H1 (cell line): Measurements from ENCODE around the gene CSNK2A3. TPM values are rescaled to one million over a fixed set of nuclear protein-coding genes. Genes with fewer than 3 reads are reported as not detected.

Experiments used
- CTCF ChIA-PET: fragments of 300-600 bp; sonication (Branson Sonifier 250); formaldehyde crosslinking; loops from one replicate; lab custom pipeline; 2021; ENCODE audit not compliant: partially characterized antibody; lab: Charles Lee
- POLR2A ChIA-PET: fragments of 300-600 bp; sonication (Branson Sonifier 250); formaldehyde crosslinking; loops from one replicate; lab custom pipeline; 2021; ENCODE audit warnings: inconsistent platforms; ENCODE audit not compliant: partially characterized antibody; lab: Charles Lee
- DNase-seq, 2 experiments: peaks; one replicate each; pipeline versions ENCODE4 v3.0.0 to v3.0.0-alpha.2; 2010 to 2022; ENCODE audit warnings: low spot score in 2 of 2, low read depth in 1 of 2, mixed read lengths in 1 of 2
- FAIRE-seq: peaks from 2 replicates; lab custom pipeline; 2011; peaks lifted over from hg19 to GRCh38; lab: Jason Lieb, UNC
- H2AFZ ChIP-seq: 2 replicates; pipeline ENCODE4 v1.8.1; 2012; ENCODE audit warnings: low read length, inconsistent platforms
- H2AK5ac ChIP-seq: 2 replicates; pipeline ENCODE4 v1.6.1; 2013; ENCODE audit warnings: low read depth, low read length
- H2BK120ac ChIP-seq: replicated peaks from 2 replicates; pipeline ENCODE3; 2013; ENCODE audit warnings: low read depth, low read length, inconsistent platforms
- H2BK12ac ChIP-seq: 2 replicates; pipeline ENCODE4 v1.6.1; 2013; ENCODE audit warnings: low read depth, low read length
- H2BK15ac ChIP-seq: 2 replicates; pipeline ENCODE4 v1.6.1; 2013; ENCODE audit warnings: low read length
- H2BK20ac ChIP-seq: 2 replicates; pipeline ENCODE4 v1.6.1; 2013; ENCODE audit warnings: low read length
- H2BK5ac ChIP-seq: 2 replicates; pipeline ENCODE4 v1.6.1; 2013; ENCODE audit warnings: low read depth, low read length
- H3K14ac ChIP-seq: 2 replicates; pipeline ENCODE4 v1.6.1; 2013; ENCODE audit warnings: inconsistent platforms; ENCODE audit not compliant: insufficient read length
- H3K18ac ChIP-seq: 2 replicates; pipeline ENCODE4 v1.6.1; 2013; ENCODE audit warnings: low read length; ENCODE audit errors: extremely low read depth
- H3K23ac ChIP-seq: 2 replicates; pipeline ENCODE4 v1.6.1; 2013; ENCODE audit warnings: inconsistent platforms; ENCODE audit not compliant: insufficient read length
- H3K23me2 ChIP-seq: 2 replicates; pipeline ENCODE4 v1.6.1; 2013; ENCODE audit warnings: low read depth, low read length
- H3K27ac ChIP-seq: 2 replicates; pipeline ENCODE4 v1.6.1; 2011; ENCODE audit warnings: low read depth, low read length, inconsistent platforms
- H3K27me3 ChIP-seq, 4 experiments: replicated peaks in 1 of 4; 1 replicate in 1 of 4; 2 replicates in 3 of 4; pipeline versions ENCODE4 v1.6.1 to v1.8.1; 2011 to 2013; ENCODE audit warnings: low read length in 3 of 4, mild to moderate bottlenecking in 3 of 4, inconsistent platforms in 2 of 4, mixed read lengths in 2 of 4, moderate library complexity in 1 of 4; ENCODE audit not compliant: control insufficient read depth in 3 of 4, insufficient read depth in 3 of 4; ENCODE audit errors: extremely low read depth in 1 of 4
- H3K36me3 ChIP-seq, 4 experiments: 2 replicates each; pipeline versions ENCODE4 v1.6.1 to v1.8.1; 2011 to 2013; ENCODE audit warnings: mild to moderate bottlenecking in 4 of 4, low read length in 3 of 4, moderate library complexity in 2 of 4, control low read depth in 1 of 4, inconsistent platforms in 1 of 4; ENCODE audit not compliant: insufficient read depth in 4 of 4, control insufficient read depth in 2 of 4
- H3K4ac ChIP-seq: replicated peaks from 2 replicates; pipeline ENCODE3; 2013; ENCODE audit warnings: low read length, low read depth, mixed read lengths, inconsistent platforms; ENCODE audit not compliant: insufficient read length
- H3K4me1 ChIP-seq, 4 experiments: replicated peaks in 1 of 4; 1 replicate in 1 of 4; 2 replicates in 3 of 4; pipeline versions ENCODE4 v1.6.1 to v1.8.1; 2011 to 2013; ENCODE audit warnings: low read length in 3 of 4, inconsistent platforms in 2 of 4, mixed read lengths in 1 of 4; ENCODE audit not compliant: insufficient read depth in 4 of 4, control insufficient read depth in 3 of 4
- H3K4me2 ChIP-seq, 2 experiments: 2 replicates each; pipeline versions ENCODE4 v1.6.1 to v1.8.1; 2011 to 2013; ENCODE audit warnings: low read depth in 2 of 2, low read length in 2 of 2, control low read depth in 1 of 2, inconsistent platforms in 1 of 2, mild to moderate bottlenecking in 1 of 2; ENCODE audit not compliant: insufficient read depth in 1 of 2
- H3K4me3 ChIP-seq, 4 experiments: fragments of 200-600, 300-600 bp in 1 of 4; sonication (generic), shearing (Covaris generic), sonication (Bioruptor Twin) in 1 of 4; 2 replicates each; pipeline versions ENCODE4 v1.5.1 to v1.8.1; 2011 to 2016; ENCODE audit warnings: low read length in 4 of 4, low read depth in 3 of 4, control low read depth in 2 of 4, inconsistent platforms in 2 of 4, mild to moderate bottlenecking in 2 of 4, mixed read lengths in 1 of 4, moderate library complexity in 1 of 4; ENCODE audit not compliant: insufficient read depth in 2 of 4; ENCODE audit errors: extremely low read depth in 1 of 4
- H3K56ac ChIP-seq: replicated peaks from 2 replicates; pipeline ENCODE3; 2013; ENCODE audit warnings: low read depth, mild to moderate bottlenecking, mixed read lengths, low read length, inconsistent platforms; ENCODE audit not compliant: insufficient read length
- H3K79me1 ChIP-seq: 2 replicates; pipeline ENCODE4 v1.6.1; 2013; ENCODE audit warnings: low read depth, low read length, control low read depth
- H3K79me2 ChIP-seq, 2 experiments: 2 replicates each; pipeline versions ENCODE4 v1.6.1 to v1.8.1; 2012 to 2013; ENCODE audit warnings: low read length in 2 of 2, mild to moderate bottlenecking in 2 of 2, inconsistent platforms in 1 of 2; ENCODE audit not compliant: insufficient read depth in 2 of 2, control insufficient read depth in 1 of 2
- H3K9ac ChIP-seq, 4 experiments: replicated peaks in 1 of 4; 1 replicate in 1 of 4; 2 replicates in 3 of 4; pipeline versions ENCODE4 v1.6.1 to v1.8.1; 2011 to 2013; ENCODE audit warnings: low read depth in 3 of 4, low read length in 3 of 4, control low read depth in 2 of 4, mild to moderate bottlenecking in 2 of 4, moderate library complexity in 2 of 4, inconsistent platforms in 1 of 4; ENCODE audit errors: extremely low read depth in 1 of 4
- H3K9me3 ChIP-seq, 2 experiments: 2 replicates each; pipeline versions ENCODE4 v1.6.1 to v1.8.1; 2012 to 2013; ENCODE audit warnings: mild to moderate bottlenecking in 2 of 2, moderate library complexity in 2 of 2, control low read depth in 1 of 2, inconsistent platforms in 1 of 2, low read depth in 1 of 2, low read length in 1 of 2, mixed read lengths in 1 of 2; ENCODE audit not compliant: insufficient read depth in 2 of 2
- H4K20me1 ChIP-seq, 2 experiments: replicated peaks in 1 of 2; 2 replicates each; pipeline versions ENCODE3 to v1.8.1; 2011 to 2013; ENCODE audit warnings: inconsistent platforms in 2 of 2, low read length in 2 of 2, mild to moderate bottlenecking in 1 of 2; ENCODE audit not compliant: insufficient read depth in 2 of 2, control insufficient read depth in 1 of 2
- H4K5ac ChIP-seq: 2 replicates; pipeline ENCODE4 v1.6.1; 2013; ENCODE audit warnings: low read length, low read depth, mixed read lengths, inconsistent platforms; ENCODE audit not compliant: insufficient read length
- H4K8ac ChIP-seq: 2 replicates; pipeline ENCODE4 v1.8.0; 2013; ENCODE audit warnings: mild to moderate bottlenecking, moderate library complexity, low read length, inconsistent platforms; ENCODE audit not compliant: insufficient read depth; ENCODE audit errors: extremely low read depth
- H4K91ac ChIP-seq: replicated peaks from 2 replicates; pipeline ENCODE3; 2013; ENCODE audit warnings: low read length, mixed read lengths, inconsistent platforms; ENCODE audit not compliant: insufficient read length
- BACH1 ChIP-seq: IDR thresholded peaks from 2 replicates; pipeline ENCODE4 v1.6.1; 2012; ENCODE audit warnings: low read length, improper control_type of control experiment
- CBX8 ChIP-seq: fragments of 300-800, 300-1000 bp; sonication (generic); IDR thresholded peaks from 2 replicates; pipeline ENCODE4 v1.7.1; 2016; ENCODE audit warnings: low read depth, low read length, borderline replicate concordance
- FOSL1 ChIP-seq: IDR thresholded peaks from 2 replicates; pipeline ENCODE4 v1.6.1; 2011; ENCODE audit warnings: mild to moderate bottlenecking, low read depth, low read length, moderate library complexity; ENCODE audit not compliant: insufficient read depth
- GTF2F1 ChIP-seq: IDR thresholded peaks from 2 replicates; pipeline ENCODE4 v1.6.1; 2012; ENCODE audit warnings: low read depth, low read length, improper control_type of control experiment, borderline replicate concordance
- KDM1A ChIP-seq: fragments of 200-600, 300-600 bp; sonication (generic); IDR thresholded peaks from 2 replicates; pipeline ENCODE4 v1.7.1; 2016; ENCODE audit warnings: mild to moderate bottlenecking, low read length, borderline replicate concordance
- KDM4A ChIP-seq: IDR thresholded peaks from one replicate; pipeline ENCODE4 v1.7.1; 2012; ENCODE audit warnings: low read depth, mild to moderate bottlenecking, moderate library complexity, low read length, inconsistent platforms; ENCODE audit not compliant: severe bottlenecking
- NRF1 ChIP-seq: IDR thresholded peaks from 2 replicates; pipeline ENCODE4 v1.6.1; 2011; ENCODE audit warnings: mild to moderate bottlenecking, low read depth, low read length, improper control_type of control experiment
- PHF8 ChIP-seq: fragments of 200-600 bp; sonication (generic); conservative IDR thresholded peaks from 2 replicates; pipeline ENCODE4 v1.7.1; 2012; ENCODE audit warnings: low read depth, mild to moderate bottlenecking, inconsistent platforms, low read length, moderate library complexity
- POLR2AphosphoS5 ChIP-seq: IDR thresholded peaks from 2 replicates; pipeline ENCODE4 v1.6.1; 2011; ENCODE audit warnings: low read depth, low read length
- SIN3A ChIP-seq, 2 experiments: IDR thresholded peaks in 1 of 2; conservative IDR thresholded peaks in 1 of 2; 2 replicates each; pipeline ENCODE4 v1.6.1; 2011 to 2012; ENCODE audit warnings: low read length in 2 of 2, improper control_type of control experiment in 1 of 2, low read depth in 1 of 2, mild to moderate bottlenecking in 1 of 2
- SUZ12 ChIP-seq: fragments of 200-600 bp; sonication (generic); IDR thresholded peaks from 2 replicates; pipeline ENCODE4 v1.6.1; 2012; ENCODE audit warnings: mild to moderate bottlenecking, inconsistent platforms, low read length, moderate library complexity, mixed read lengths
- USF2 ChIP-seq: IDR thresholded peaks from 2 replicates; pipeline ENCODE4 v1.6.1; 2011; ENCODE audit warnings: low read length, improper control_type of control experiment
- WGBS, 2 experiments: shearing (Covaris generic) in 1 of 2; methylation state at CpG; one replicate each; pipeline versions ENCODE4 v1.1.6 to v1.1.7; 2013 to 2015; ENCODE audit warnings: low lambda C conversion rate in 2 of 2, mixed read lengths in 2 of 2, inconsistent platforms in 1 of 2, low coverage in 1 of 2, missing lambda C conversion rate in 1 of 2; ENCODE audit not compliant: insufficient replicate concordance in 2 of 2, insufficient coverage in 1 of 2, insufficient read length in 1 of 2; ENCODE audit errors: extremely low coverage in 1 of 2, missing lambda C conversion rate in 1 of 2; 5-methylcytosine and 5-hydroxymethylcytosine counted together
- polyA plus RNA-seq, 7 experiments: library from polyadenylated mRNA; depleted of rRNA in 3 of 7; stranded (reverse) in 5 of 7; unstranded in 2 of 7; fragments of >200 nt in 5 of 7; fragments of 200-250 nt in 2 of 7; gene quantifications; 1 replicate in 5 of 7; 2 replicates in 1 of 7; 4 replicates in 1 of 7; pipeline versions ENCODE4 v1.2.1 to v1.2.3, GENCODE V29; 2011 to 2013; ENCODE audit warnings: missing spikeins in 2 of 7, mixed read lengths in 2 of 7
- total RNA-seq: library from RNA; stranded (reverse); fragmentation: NEBNext Ultra II Directional; extraction: Animal tissue kit (Norgen Biotek cat#: 25700); gene quantifications from 2 replicates; pipeline ENCODE4 v1.2.1, GENCODE V29; 2021
- TF ChIP-seq, protein P1 (sequence below): IDR thresholded peaks from 2 replicates; pipeline ENCODE4 v1.6.1; 2012; ENCODE audit warnings: inconsistent platforms

Gene CSNK2A3
- total and polyA plus RNA-seq, 2 of the 8 experiments (the other 6 are each of a cell fraction or from before 2014, with no cell fraction given): 0.69 to 1.0 TPM

- no peak overlapping the region for H3K56ac ChIP-seq
- no peak overlapping the region for H3K9ac ChIP-seq
- H3K4me3 ChIP-seq: no peak overlapping the region
- ChIA-PET POLR2A (no interaction called here), CTCF (interaction anchor here (0.7 to 1.7 kb wide), 5 partner anchors 15 to 457 kb away, joined by 3 to 5 read pairs (median 3); no protein-coding TSS in a partner anchor)
- H3K4me2 ChIP-seq: no peak overlapping the region
- no peaks in the 10 kb centered on the region for H3K79me1 ChIP-seq
- H3K4me1 ChIP-seq: no peaks in the 10 kb centered on the region
- no peaks in the 10 kb centered on the region for H4K20me1 ChIP-seq
- WGBS, 2 experiments: 64% methylated on average over 1 of the region's 1 CpG; no CpG with 5 or more reads in 1 of the 2 experiments
- H2BK12ac ChIP-seq: no peak overlapping the region
- no peak overlapping the region for H3K27ac ChIP-seq
- H2AFZ ChIP-seq: no peak overlapping the region
- no peaks in the 10 kb centered on the region for H3K9me3 ChIP-seq
- no peak overlapping the region for H2BK120ac ChIP-seq
- no peaks in the 10 kb centered on the region for H3K23me2 ChIP-seq
- no peak overlapping the region for H4K5ac ChIP-seq
- H3K4ac ChIP-seq: no peak overlapping the region
- DNase-seq (no peak), FAIRE-seq (no peak)
- H3K18ac ChIP-seq: no peak overlapping the region
- no peaks in the 10 kb centered on the region for H3K36me3 ChIP-seq
- H4K91ac ChIP-seq: no peak overlapping the region
- H2BK15ac ChIP-seq: no peak overlapping the region
- 0 out of 7 replicates have a peak, but pooled peaks cover 0 to under 1% (median 0%) of the 10 kb centered on the region in 4 experiments for H3K27me3 ChIP-seq
- H3K79me2 ChIP-seq: no peaks in the 10 kb centered on the region
- H3K14ac ChIP-seq: no peak overlapping the region
- H4K8ac ChIP-seq: no peak overlapping the region
- H3K23ac ChIP-seq: no peak overlapping the region
- H2AK5ac ChIP-seq: no peak overlapping the region
- no peak overlapping the region for H2BK20ac ChIP-seq
- H2BK5ac ChIP-seq: no peak overlapping the region
- TF ChIP-seq PHF8 (no peak), POLR2AphosphoS5 (no peak), SUZ12 (no peak), SIN3A (conservative IDR thresholded peaks at IDR 0.05 in 1 of 2, IDR thresholded peaks at IDR 0.05 in 1 of 2; ENCODE audit: low read depth in 1 of 2, low read length in 2 of 2) (no peak), GTF2F1 (no peak), NRF1 (no peak), CBX8 (no peak), KDM1A (no peak), BACH1 (no peak), KDM4A (no peak), USF2 (no peak), FOSL1 (no peak)
- TF ChIP-seq, protein P1, sequence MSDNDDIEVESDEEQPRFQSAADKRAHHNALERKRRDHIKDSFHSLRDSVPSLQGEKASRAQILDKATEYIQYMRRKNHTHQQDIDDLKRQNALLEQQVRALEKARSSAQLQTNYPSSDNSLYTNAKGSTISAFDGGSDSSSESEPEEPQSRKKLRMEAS: no peak
Observed at GRCh38 chr11:11366793-11367192, 13.7 kb upstream of the CSNK2A3 start.
